Endodermal cell (in vitro differentiated cells): ENCODE measurements around the gene TAF7. TPM values are rescaled to one million over a fixed set of nuclear protein-coding genes. Genes with fewer than 3 reads are reported as not detected.

ENCODE experiments used
- DNase-seq: peaks from one replicate; pipeline ENCODE4 v3.0.0-alpha.2; 2017
- H3K27ac ChIP-seq: 2 replicates; pipeline ENCODE4 v1.5.1; 2013; ENCODE audit warnings: mild to moderate bottlenecking, low read depth, low read length, moderate library complexity
- H3K27me3 ChIP-seq: 2 replicates; pipeline ENCODE4 v1.6.1; 2013; ENCODE audit warnings: mild to moderate bottlenecking, low read length, moderate library complexity; ENCODE audit not compliant: insufficient read depth, control insufficient read depth, poor library complexity, severe bottlenecking
- H3K36me3 ChIP-seq: 2 replicates; pipeline ENCODE4 v1.7.0; 2013; ENCODE audit warnings: mild to moderate bottlenecking, low read length, moderate library complexity; ENCODE audit not compliant: control insufficient read depth, insufficient read depth
- H3K4me1 ChIP-seq: one replicate; pipeline ENCODE4 v1.7.0; 2013; ENCODE audit warnings: low read length; ENCODE audit not compliant: control insufficient read depth, insufficient read depth
- H3K4me3 ChIP-seq: 2 replicates; pipeline ENCODE4 v1.5.1; 2013; ENCODE audit warnings: mild to moderate bottlenecking, low read length, moderate library complexity
- H3K9ac ChIP-seq: 2 replicates; pipeline ENCODE4 v1.6.1; 2013; ENCODE audit warnings: mild to moderate bottlenecking, low read length, moderate library complexity; ENCODE audit not compliant: poor library complexity, severe bottlenecking; ENCODE audit errors: extremely low read depth
- H3K9me3 ChIP-seq: 2 replicates; pipeline ENCODE4 v1.6.1; 2013; ENCODE audit warnings: mild to moderate bottlenecking, low read length, moderate library complexity; ENCODE audit not compliant: control insufficient read depth
- H3K27ac Mint-ChIP-seq: 2 replicates; pipeline ENCODE4 v1.8.0; 2020; ENCODE audit warnings: mixed read lengths
- H3K27me3 Mint-ChIP-seq: 2 replicates; pipeline ENCODE4 v1.8.0; 2021; ENCODE audit warnings: mild to moderate bottlenecking, mixed read lengths; ENCODE audit not compliant: insufficient read depth
- H3K36me3 Mint-ChIP-seq: 2 replicates; pipeline ENCODE4 v1.8.0; 2020; ENCODE audit warnings: low read depth, mixed read lengths
- H3K4me1 Mint-ChIP-seq: 2 replicates; pipeline ENCODE4 v1.8.0; 2020; ENCODE audit warnings: mixed read lengths
- H3K4me3 Mint-ChIP-seq: 2 replicates; pipeline ENCODE4 v1.8.0; 2020; ENCODE audit warnings: mild to moderate bottlenecking, moderate library complexity, mixed read lengths
- H3K9me3 Mint-ChIP-seq: 2 replicates; pipeline ENCODE4 v1.8.0; 2020; ENCODE audit warnings: mild to moderate bottlenecking, mixed read lengths
- WGBS, 2 experiments: methylation state at CpG; one replicate each; pipeline versions ENCODE4 v1.1.5 to v1.1.7; 2013; ENCODE audit warnings: missing lambda C conversion rate in 2 of 2, mixed read lengths in 1 of 2; ENCODE audit not compliant: insufficient coverage in 1 of 2, insufficient read length in 1 of 2; 5-methylcytosine and 5-hydroxymethylcytosine counted together
- long read RNA-seq, 4 experiments: library from polyadenylated mRNA in 2 of 4; library from RNA in 1 of 4; library from capped mRNA in 1 of 4; stranded (forward) in 3 of 4; unstranded in 1 of 4; transcript quantifications; one replicate each; pipeline ENCODE4 v2.0.0, GENCODE V29; 2020 to 2021; ENCODE audit warnings: inconsistent platforms in 1 of 4
- polyA plus RNA-seq, 2 experiments: library from polyadenylated mRNA; stranded (reverse); fragments of 50-300 nt; gene quantifications; one replicate each; pipeline ENCODE4 v1.2.3, GENCODE V29; 2013
- total RNA-seq, 2 donors: library from RNA; stranded (reverse); fragmentation: NEBNext Ultra II Directional in 1 of 2; extraction: Animal tissue kit (Norgen Biotek cat#: 25700) in 1 of 2; gene quantifications; 2 replicates in 1 of 2; 3 replicates in 1 of 2; pipeline ENCODE4 v1.2.1, GENCODE V29; 2021
- TF ChIP-seq, protein P1 (sequence below): fragments of 200-600 bp; sonication (generic); conservative IDR thresholded peaks from 2 replicates; pipeline ENCODE4 v1.5.0; 2021; ENCODE audit warnings: antibody characterized with exemption, mild to moderate bottlenecking

TAF7 gene, protein sequence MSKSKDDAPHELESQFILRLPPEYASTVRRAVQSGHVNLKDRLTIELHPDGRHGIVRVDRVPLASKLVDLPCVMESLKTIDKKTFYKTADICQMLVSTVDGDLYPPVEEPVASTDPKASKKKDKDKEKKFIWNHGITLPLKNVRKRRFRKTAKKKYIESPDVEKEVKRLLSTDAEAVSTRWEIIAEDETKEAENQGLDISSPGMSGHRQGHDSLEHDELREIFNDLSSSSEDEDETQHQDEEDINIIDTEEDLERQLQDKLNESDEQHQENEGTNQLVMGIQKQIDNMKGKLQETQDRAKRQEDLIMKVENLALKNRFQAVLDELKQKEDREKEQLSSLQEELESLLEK
- total RNA-seq = 10 to 100 TPM; 85.4 to 99.0 TPM
- polyA plus RNA-seq (2013, experiment 1 of 2) = 142 TPM
- polyA plus RNA-seq (2013, experiment 2 of 2) = 156 TPM
- long read RNA-seq, experiment 1, transcript TAF7-201 (1 exons, 2,334 nt) = major isoform, 45 of 45 reads
- long read RNA-seq, experiment 1, partial matches to known transcripts = 0 of 45 reads
- long read RNA-seq, experiment 1, other reads (novel, unspliced or antisense) = 0 of 45 reads
- long read RNA-seq, experiment 2, transcript TAF7-201 (1 exons, 2,334 nt) = major isoform, 164 of 165 reads
- long read RNA-seq, experiment 2, partial matches to known transcripts = 0 of 165 reads
- long read RNA-seq, experiment 2, other reads (novel, unspliced or antisense) = 1 of 165 reads
- long read RNA-seq, experiment 3, transcript TAF7-201 (1 exons, 2,334 nt) = major isoform, 519 of 519 reads
- long read RNA-seq, experiment 3, partial matches to known transcripts = 0 of 519 reads
- long read RNA-seq, experiment 3, other reads (novel, unspliced or antisense) = 0 of 519 reads
- long read RNA-seq, experiment 4, transcript TAF7-201 (1 exons, 2,334 nt) = major isoform, 149 of 149 reads
- long read RNA-seq, experiment 4, partial matches to known transcripts = 0 of 149 reads
- long read RNA-seq, experiment 4, other reads (novel, unspliced or antisense) = 0 of 149 reads

DNA sequence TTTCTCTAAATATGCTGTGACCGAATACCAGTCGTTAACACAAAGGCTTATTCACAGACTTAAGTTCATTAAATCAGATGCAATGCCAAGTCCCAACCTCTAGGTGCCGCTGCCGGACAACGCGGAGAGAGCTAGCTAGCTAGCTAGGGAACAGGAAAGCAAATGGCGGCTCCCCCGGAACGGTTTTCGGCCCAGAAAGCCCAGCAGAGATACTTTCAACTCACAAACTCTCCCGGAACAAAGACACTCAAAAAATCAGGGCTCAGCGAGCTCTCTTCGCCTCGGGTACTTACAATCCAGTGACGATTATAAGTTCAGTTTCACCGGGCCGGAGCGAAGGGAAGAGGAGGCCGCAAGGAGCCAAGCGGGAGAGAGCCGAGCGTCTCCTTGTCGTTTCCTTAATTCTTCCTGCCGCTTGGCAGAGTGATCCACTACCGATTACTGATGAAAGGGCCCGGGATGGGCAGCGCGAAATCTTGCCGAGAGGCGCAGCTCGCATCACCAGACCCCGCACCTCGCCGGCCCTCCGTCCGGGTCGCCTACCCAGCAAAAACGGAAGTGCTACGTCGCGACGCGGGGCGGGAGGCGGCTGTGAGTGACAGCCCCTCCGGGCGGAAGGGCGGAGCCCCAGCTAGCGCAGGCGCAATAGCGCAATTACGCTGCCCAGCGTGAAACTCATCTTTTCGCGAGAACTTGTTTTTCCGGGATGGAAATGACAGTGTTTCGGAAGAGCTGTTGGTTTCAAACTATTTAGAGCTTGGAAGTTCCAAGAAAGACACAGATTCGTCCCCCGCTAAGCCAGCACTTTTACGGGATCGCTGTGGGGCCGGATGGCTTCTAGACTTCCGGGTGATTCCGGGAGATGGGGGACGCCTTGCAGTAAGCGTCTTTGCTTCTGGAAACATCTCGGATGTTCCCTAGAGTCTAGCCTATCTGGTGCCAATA is at the start of gene TAF7:
TSS of gene TAF7 (minus strand) at position 560 of the 945 bp plus-strand sequence. CDS start 740 bp downstream, outside the sequence.
- TF ChIP-seq, protein P1, sequence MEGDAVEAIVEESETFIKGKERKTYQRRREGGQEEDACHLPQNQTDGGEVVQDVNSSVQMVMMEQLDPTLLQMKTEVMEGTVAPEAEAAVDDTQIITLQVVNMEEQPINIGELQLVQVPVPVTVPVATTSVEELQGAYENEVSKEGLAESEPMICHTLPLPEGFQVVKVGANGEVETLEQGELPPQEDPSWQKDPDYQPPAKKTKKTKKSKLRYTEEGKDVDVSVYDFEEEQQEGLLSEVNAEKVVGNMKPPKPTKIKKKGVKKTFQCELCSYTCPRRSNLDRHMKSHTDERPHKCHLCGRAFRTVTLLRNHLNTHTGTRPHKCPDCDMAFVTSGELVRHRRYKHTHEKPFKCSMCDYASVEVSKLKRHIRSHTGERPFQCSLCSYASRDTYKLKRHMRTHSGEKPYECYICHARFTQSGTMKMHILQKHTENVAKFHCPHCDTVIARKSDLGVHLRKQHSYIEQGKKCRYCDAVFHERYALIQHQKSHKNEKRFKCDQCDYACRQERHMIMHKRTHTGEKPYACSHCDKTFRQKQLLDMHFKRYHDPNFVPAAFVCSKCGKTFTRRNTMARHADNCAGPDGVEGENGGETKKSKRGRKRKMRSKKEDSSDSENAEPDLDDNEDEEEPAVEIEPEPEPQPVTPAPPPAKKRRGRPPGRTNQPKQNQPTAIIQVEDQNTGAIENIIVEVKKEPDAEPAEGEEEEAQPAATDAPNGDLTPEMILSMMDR = peak; percentile 90
- Histone ChIP-seq H3K4me3 (peak within 1 kb of the TSS; percentile 91), H3K27me3 (no peaks in the 10 kb centered on the region), H3K36me3 (peaks cover 37% of the 10 kb centered on the region), H3K27ac (peak within 1 kb of the TSS; percentile 97), H3K9ac (peak within 1 kb of the TSS; percentile 99), H3K4me1 (no peaks in the 10 kb centered on the region), H3K9me3 (peaks cover 63% of the 10 kb centered on the region)
- Mint-ChIP-seq H3K36me3 (peaks cover 45% of the 10 kb centered on the region), H3K4me1 (peaks cover 2% of the 10 kb centered on the region), H3K27ac (peak within 1 kb of the TSS; percentile 100), H3K9me3 (peaks cover 47% of the 10 kb centered on the region), H3K27me3 (no peaks in the 10 kb centered on the region), H3K4me3 (peak within 1 kb of the TSS; percentile 99)
- DNase-seq = peak; percentile 97
- 2 to 5% methylated on average over 47 to 67 of the region's 67 CpGs for WGBS, 2 experiments

DNA sequence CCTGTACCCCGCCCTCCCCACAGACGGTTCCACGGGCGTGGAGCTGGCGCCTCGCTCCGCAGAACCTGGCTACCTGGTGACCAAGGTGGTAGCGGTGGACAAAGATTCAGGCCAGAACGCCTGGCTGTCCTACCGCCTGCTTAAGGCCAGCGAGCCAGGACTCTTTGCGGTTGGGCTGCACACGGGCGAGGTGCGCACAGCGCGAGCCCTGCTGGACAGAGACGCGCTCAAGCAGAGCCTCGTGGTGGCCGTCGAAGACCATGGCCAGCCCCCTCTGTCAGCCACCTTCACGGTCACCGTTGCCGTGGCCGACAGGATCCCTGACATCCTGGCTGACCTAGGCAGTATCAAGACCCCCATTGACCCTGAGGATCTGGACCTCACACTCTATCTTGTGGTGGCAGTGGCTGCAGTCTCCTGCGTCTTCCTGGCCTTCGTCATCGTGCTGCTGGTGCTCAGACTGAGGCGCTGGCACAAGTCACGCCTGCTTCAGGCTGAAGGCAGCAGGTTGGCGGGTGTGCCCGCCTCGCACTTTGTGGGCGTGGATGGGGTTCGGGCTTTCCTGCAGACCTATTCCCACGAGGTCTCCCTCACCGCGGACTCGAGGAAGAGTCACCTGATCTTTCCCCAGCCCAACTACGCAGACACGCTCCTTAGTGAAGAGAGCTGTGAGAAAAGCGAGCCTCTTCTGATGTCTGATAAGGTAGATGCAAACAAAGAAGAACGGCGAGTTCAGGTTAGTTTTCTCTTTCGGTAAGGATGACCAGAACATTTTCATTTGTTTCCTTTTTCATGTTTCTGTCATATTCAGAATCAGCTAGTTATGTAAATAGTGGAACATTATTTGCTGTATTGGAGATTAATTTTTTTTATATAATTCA is 45.7 kb upstream of the TAF7 start:
- H3K36me3 Mint-ChIP-seq = peaks cover 47% of the 10 kb centered on the region
- Histone ChIP-seq H3K4me3 (no peak overlapping the region), H3K9ac (no peak overlapping the region), H3K27ac (no peak overlapping the region), H3K4me1 (no peaks in the 10 kb centered on the region), H3K27me3 (no peaks in the 10 kb centered on the region), H3K9me3 (peaks cover 43% of the 10 kb centered on the region), H3K36me3 (no peaks in the 10 kb centered on the region)
- no peak overlapping the region for H3K4me3 Mint-ChIP-seq
- 96% methylated on average over 43 to 46 of the region's 46 CpGs for WGBS, 2 experiments
- no peaks in the 10 kb centered on the region for H3K4me1 Mint-ChIP-seq
- TF ChIP-seq, protein P1 = no peak
- DNase-seq = no peak
- peaks cover 68% of the 10 kb centered on the region for H3K9me3 Mint-ChIP-seq
- no peaks in the 10 kb centered on the region for H3K27me3 Mint-ChIP-seq
- H3K27ac Mint-ChIP-seq = no peak overlapping the region
